HG03521 (cell line): ENCODE results near the gene DOC2A.
"Not testable (repeated sequence)": the region's sequence is repeated elsewhere in the genome, so short reads cannot be mapped to it uniquely, and the experiment has no call there.

Source experiments
- ATAC-seq: cut with Tn5 transposase; IDR thresholded peaks from one replicate; pipeline ENCODE4 v1.9.1; 2021; ENCODE audit warnings: mild to moderate bottlenecking, moderate library complexity; ENCODE audit not compliant: unreplicated experiment

DOC2A gene

GRCh38 chr16:30010844-30011713 lies at the start of gene DOC2A:
DOC2A (minus strand) TSS chr16:30011027; CDS start chr16:30010222, 805 bp downstream.
- no peak for ATAC-seq

GRCh38 chr16:30060346-30060745 lies 49.5 kb upstream of the DOC2A start:
- ATAC-seq = no peak

- no peak for ATAC-seq
Measured at GRCh38 chr16:30054959-30055553, 44.2 kb upstream of the DOC2A start.

GRCh38 chr16:30054451-30054850 lies 43.6 kb upstream of the DOC2A start:
- ATAC-seq = no peak

GRCh38 chr16:30053376-30054015 lies 42.7 kb upstream of the DOC2A start:
- peak; percentile 11 for ATAC-seq

- ATAC-seq = peak; percentile 64
Measured at GRCh38 chr16:30052671-30053372, 42.0 kb upstream of the DOC2A start.

- ATAC-seq = no peak
Measured at GRCh38 chr16:30051518-30051917, 40.7 kb upstream of the DOC2A start.

- ATAC-seq = no peak
Measured at GRCh38 chr16:30049871-30050270, 39.0 kb upstream of the DOC2A start.

GRCh38 chr16:30046588-30046987 lies 35.8 kb upstream of the DOC2A start:
- ATAC-seq = no peak

- no peak for ATAC-seq
Measured at GRCh38 chr16:30046178-30046577, 35.4 kb upstream of the DOC2A start.

- ATAC-seq = no peak
Measured at GRCh38 chr16:30041841-30042240, 31.0 kb upstream of the DOC2A start.

GRCh38 chr16:30040690-30041089 lies 29.9 kb upstream of the DOC2A start:
- ATAC-seq = not testable (repeated sequence)

GRCh38 chr16:30040221-30040620 lies 29.4 kb upstream of the DOC2A start:
- no peak for ATAC-seq

GRCh38 chr16:30033270-30033669 lies 22.4 kb upstream of the DOC2A start:
- ATAC-seq = no peak

- no peak for ATAC-seq
Measured at GRCh38 chr16:30032083-30032819, 21.4 kb upstream of the DOC2A start.

- no peak for ATAC-seq
Measured at GRCh38 chr16:30031477-30031918, 20.7 kb upstream of the DOC2A start.

GRCh38 chr16:30030841-30031413 lies 20.1 kb upstream of the DOC2A start, which contains the start of gene TLCD3B:
TLCD3B (minus strand) TSS chr16:30031271; CDS start chr16:30030527, 744 bp downstream.
- ATAC-seq = no peak

- no peak for ATAC-seq
Measured at GRCh38 chr16:30030011-30030685, 19.3 kb upstream of the DOC2A start.

- ATAC-seq = no peak
Measured at GRCh38 chr16:30028438-30029076, 17.7 kb upstream of the DOC2A start.
